HG03064 (cell line): ENCODE results near the gene GLUD1.
A peak's percentile ranks its signal among the peaks of the same experiment; 100 is the strongest.
"Not testable (repeated sequence)": the region's sequence is repeated elsewhere in the genome, so short reads cannot be mapped to it uniquely, and the experiment has no call there.

Experiments used
- ATAC-seq: cut with Tn5 transposase; IDR thresholded peaks from one replicate; pipeline ENCODE4 v1.9.1; 2021; ENCODE audit warnings: low read depth; ENCODE audit not compliant: unreplicated experiment

Gene GLUD1

DNA sequence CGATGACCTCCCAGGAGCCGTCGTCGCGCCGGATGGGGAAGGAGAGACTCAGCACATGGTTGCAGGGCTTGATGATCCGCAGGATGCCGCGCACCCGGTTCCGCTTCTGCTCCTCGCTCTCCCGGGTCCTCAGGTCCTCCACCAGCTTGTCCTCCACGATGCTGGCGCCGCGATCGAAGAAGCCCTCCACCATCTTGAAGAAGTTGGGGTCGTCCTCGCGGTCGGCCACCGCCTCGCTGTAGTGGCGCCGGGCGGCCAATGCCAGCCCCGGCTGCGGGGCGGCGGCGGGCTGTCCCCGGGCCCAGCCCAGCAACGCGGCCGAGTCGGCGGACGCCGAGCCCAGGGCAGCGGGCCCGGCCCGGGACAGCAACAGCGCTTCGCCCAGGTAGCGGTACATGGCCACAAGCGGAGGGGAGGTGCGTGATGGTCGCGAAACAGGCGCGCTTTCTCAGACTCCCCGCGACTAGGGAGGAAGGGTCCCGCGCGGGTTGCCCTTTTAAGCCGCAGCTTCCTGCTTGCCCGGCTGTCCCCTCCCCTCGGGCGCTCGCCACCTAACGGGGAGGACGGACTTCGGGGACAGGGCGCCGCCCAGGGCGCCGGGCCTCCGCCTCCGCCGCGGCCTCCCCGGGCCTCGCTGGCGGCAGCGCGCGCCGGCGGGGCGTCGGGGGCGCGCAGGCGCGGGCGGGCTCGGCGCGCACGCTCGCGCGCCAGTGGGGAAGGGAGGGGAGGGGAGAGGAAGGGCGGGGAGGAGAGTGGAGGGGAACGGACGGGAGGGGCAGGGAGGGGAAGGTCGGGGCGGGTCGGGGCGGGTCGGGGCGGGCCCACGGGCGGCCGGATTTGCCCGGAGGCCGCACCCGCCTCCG lies at the start of gene GLUD1, which contains the start of gene SHLD2:
TSS of gene GLUD1 (minus strand) at position 471 of the 863 bp plus-strand sequence. CDS start at position 397, 74 bp downstream.
TSS of gene SHLD2 (plus strand) at position 834 of the 863 bp plus-strand sequence. CDS start 56,149 bp downstream, outside the sequence.
- ATAC-seq, result peak; percentile 58

DNA sequence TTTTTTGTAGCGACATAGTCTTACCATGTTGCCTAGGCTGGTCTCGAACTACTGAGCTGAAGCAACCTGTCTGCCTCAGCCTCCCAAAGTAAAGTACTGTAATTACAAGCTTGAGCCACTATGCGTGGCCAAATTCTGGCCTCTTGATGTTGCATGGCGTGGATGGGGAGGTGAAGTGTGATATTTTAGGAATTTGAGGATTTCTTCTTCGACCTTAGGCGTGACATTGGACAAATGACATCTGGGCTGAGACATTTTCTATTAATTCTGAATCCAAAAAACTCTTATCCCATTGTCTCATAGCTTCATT lies 48.4 kb upstream of the GLUD1 start:
- ATAC-seq, result not testable (repeated sequence)

DNA sequence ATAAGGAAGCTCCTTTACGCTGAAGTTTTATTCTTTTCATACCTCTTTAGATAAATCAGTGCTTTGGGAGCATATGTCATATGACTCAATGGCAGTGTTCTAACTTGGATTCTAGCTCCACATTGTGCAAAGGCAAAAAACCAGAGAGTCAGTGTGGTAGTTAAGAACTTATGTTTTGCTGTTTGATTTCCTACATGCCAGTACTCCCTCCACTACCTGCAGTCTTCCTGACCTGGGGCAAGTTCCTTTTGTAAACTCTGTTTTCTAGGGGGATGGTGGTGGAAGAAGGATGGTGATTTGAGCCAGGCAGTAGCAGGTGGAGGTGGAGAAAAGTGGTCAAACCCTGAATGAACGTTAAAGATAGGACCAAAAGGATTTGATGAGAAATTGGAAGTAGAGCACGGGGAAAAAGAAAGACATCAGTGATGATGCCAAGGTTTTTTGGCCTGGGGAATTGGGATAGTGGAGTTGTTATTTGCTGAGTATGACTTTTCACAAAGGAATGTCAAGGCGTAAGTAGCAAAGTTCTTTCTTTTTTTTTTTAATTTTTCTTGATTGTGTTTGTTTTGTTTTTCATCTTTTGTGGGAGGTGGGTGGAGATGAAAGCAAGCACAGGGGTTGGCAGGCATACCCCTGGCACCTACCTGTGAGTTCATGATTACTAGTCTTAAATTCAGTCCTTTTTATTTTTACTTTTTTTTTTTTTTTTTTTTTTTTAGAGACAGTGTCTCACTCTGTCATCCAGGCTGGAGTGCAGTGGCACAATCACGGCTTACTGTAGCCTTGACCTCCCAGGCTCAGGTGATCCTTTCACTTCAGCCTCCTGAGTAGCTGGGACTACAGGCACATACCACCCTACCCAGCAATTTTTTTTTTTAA lies 47.8 kb upstream of the GLUD1 start:
- ATAC-seq, result not testable (repeated sequence)

DNA sequence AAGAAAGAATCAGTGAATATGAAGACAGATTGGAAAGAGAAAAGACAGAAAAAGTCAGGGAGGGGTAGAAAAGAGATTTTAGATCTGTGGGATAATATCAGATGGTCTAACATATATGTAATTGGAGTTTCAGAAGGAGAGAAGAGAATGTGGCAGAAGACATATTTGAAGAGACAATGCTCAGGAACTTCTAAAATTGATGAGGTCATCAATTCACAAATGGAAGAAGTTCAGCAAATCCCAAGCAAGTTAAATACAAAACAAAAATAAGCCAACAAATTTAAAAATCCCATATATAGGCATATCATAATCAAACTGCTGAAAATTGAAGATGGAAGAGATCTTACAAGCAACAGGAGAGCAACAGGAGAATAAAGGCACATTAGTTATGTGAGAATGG lies 42.8 kb upstream of the GLUD1 start:
- not testable (repeated sequence) for ATAC-seq

DNA sequence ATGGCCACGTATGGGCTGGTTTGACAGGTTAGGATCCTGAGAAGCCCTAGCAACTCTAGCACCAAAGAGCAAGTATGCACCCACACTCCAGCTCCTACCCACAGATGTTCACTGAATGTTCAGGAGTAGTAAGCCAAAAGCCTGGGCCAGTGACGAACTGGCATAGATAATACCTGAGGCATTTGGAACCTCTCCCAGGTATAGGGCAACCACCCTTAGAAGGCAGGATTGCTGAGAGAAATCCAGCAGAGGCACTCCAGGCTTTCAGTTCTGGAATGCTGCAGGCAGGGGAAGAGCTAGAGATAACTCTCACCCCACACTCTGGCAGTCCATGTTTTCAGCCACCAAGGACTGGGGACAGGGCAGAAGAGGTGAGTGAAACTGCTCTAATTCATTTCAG lies 39.8 kb upstream of the GLUD1 start:
- ATAC-seq, result not testable (repeated sequence)

DNA sequence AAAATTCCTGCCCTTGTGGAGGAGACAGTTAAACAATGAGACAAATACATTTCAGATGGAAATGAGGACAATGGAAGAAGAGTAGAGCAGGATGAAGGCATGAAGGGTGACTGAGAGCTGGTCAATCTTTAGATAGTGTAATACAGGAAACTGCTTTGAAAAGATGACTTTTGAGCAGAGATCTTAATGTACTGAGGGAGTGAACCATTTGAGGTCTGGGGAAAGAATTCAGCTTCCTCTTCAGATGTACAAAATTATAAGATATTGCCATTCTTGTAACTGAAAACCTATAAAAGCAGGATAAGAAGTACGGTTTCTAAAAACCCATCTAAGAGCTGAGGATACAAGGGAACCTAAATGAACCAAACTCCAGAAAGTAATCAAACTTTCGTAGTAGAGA lies 39.3 kb upstream of the GLUD1 start:
- not testable (repeated sequence) for ATAC-seq

DNA sequence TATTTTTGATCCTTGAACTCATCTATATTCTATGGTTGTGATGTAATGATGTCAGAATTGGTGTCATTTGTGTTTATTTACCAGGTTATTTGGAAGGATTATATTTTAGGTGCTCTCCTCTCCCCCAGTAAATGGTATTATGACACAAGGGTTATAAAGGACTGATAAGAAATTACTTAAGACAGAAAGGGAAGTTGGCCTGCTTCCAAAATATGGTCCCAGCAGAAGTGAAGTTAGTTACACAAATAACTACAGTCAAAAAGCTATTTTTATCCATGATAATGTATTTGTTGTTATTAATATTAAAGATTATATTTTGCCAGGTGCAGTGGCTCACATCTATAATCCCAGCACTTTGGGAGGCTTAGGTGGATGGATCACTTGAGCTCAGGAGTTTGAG lies 37.5 kb upstream of the GLUD1 start:
- ATAC-seq, result not testable (repeated sequence)

DNA sequence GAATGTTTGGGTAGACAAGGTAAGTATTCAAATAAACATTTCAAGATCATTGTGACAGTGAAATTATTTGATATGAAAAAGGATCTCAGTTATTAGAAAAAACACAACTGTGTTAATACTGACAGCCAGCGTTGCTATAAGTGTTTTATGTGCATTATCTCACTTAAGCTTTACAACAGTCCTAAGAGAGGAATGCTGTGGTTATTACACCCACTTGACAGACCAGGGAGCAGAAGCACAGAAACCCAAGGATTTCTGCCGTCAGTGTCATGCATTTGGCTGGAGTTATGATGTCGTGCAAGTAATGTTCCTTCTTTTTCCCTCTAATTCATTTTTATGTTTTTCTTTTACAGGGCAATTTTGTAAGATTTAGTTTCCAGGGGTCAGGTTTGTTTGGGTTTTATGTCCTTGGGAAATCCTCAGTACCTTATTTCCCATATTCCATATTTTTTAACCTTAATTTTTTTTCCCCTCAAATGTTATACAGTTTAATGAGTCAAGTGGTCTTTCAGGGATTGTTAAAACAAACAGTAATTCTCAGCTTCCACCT lies 33.0 kb upstream of the GLUD1 start:
- ATAC-seq, result not testable (repeated sequence)

DNA sequence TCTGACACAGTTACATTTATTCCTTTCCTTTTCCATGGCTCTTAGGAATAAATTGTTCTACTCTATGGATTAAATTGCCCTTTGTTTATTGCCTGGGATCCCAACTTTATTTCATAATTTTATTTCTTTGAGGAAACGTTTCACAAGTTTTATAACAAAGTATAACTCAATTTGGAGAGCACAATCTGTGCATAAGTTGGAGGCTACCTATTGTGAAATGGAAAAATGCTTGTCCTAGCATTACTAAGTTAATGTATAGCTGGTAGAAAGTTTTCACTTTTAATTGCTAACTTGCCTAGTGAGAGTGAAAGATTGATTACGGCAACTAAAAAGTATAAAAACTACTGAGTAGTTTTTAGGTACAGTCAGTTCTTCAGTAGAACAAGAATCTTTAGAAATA lies 32.4 kb upstream of the GLUD1 start:
- not testable (repeated sequence) for ATAC-seq

DNA sequence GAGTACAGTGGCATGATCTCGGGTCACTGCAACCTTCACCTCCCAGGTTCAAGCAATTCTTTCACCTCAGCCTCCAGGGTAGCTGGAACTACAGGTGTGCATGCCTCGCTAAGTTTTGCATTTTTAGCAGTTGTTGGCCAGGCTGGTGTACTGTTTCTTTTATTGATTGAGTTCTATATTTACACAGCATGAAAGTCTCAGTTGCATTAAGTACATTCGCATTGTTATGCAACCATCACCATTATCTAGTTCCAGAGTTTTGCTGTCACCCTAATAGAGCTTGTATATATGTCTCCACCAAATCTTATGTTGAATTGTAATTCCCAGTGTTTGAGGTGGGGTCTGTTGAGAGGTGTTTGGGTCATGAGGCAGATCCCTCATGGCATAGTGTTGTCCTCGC lies 28.7 kb upstream of the GLUD1 start:
- not testable (repeated sequence) for ATAC-seq

DNA sequence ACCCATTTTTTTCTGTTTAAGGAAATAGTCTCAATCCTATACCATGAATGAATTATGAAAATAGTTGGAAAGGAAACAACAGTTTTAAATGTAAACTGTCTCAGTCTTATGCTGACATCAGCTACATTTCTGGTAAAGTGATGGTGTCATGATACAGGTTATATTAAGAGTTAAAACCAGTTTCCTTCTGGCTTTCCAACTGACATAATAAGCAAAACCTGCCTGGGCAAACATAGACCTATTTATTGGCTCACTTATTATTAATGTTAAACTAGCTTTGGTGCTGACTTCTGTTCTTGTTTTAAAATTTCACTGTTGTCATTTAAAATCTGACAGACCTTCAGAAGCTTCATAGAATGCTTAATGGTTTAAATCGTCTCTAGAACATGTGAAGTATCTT lies 24.4 kb upstream of the GLUD1 start:
- not testable (repeated sequence) for ATAC-seq

DNA sequence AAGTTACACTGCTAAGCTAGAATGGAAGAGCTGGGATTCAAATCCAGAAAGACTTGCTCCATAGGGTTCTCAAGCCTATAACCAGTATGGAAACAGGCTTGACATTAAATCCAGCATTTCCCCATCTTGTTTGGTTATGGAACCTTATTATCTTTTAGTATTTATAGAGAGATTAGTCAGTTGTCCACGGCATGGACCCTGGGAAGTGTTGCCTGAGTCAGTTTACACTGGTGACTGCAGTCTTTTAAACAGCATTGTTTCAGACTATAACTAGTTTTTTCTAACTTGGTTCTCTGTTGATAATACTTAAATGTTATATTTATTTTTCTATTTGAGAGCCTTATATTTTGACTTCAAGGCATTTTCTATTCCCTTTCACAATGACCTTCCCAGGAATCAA lies 23.5 kb upstream of the GLUD1 start:
- not testable (repeated sequence) for ATAC-seq

DNA sequence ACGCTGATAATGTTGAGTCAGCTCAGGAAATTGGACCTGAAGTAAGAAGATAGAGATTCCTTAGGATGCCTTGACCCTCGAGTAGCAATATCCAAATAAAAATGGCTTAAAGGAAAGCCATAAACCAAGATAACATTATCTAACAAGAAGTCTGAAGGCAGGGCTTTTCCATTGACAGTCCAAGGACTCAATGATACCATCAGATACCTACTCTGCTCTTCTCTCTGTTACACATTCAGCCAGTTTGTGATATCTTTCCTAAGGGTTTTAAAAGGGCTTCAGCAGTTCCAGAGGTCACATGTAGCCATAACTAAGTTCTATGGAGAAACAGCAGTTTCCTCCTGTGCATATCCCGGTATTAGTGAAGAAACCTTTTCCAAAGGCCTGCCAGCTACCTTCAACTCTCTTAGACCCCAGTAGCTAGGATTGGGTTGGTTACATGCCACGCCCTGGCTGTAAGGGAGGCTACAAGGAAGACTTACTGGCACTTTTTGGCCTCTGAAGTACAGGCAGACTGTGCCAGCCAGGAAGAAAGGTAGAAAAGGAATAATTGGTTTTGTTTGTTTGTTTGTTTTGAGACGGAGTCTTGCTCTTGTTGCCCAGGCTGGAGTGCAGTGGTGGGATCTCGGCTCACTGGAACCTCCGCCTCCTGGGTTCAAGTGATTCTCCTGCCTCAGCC lies 10.9 kb upstream of the GLUD1 start:
- ATAC-seq, result no peak

DNA sequence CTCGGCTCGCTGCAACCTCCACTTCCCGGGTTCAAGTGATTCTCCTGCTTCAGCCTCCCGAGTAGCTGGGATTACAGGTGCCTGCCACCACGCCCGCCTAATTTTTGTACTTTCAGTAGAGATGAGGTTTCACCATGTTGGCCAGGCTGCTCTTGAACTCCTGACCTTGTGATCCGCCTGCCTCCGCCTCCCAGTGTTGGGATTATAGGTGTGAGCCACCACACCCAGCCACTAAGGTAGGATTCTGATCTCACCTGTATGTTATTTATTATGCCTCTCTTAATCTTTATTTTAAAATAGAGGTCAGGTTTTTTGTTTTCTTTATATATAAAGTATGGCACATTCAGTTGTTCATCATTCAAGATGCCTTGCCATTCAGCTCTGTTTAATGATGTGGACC lies 10.1 kb upstream of the GLUD1 start:
- ATAC-seq, result not testable (repeated sequence)

DNA sequence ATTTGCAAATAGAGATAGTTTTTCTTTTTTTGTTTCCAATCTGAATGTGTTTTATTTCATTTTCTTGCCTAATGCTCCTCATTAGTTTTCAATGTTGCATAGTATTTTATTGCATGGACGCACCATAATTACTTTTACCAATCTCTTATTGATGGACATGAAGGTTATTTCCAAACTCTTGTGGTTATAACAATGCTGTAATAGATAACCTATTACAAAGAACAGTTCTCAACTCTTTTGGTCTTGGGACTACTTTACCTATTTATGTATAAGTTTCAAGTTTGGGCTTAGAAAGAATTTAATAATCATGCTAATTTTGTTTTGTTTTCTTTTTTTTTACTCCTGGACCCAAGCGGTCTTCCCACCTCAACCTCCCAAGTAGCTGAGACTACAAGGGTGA lies 7.4 kb upstream of the GLUD1 start:
- ATAC-seq, result no peak

DNA sequence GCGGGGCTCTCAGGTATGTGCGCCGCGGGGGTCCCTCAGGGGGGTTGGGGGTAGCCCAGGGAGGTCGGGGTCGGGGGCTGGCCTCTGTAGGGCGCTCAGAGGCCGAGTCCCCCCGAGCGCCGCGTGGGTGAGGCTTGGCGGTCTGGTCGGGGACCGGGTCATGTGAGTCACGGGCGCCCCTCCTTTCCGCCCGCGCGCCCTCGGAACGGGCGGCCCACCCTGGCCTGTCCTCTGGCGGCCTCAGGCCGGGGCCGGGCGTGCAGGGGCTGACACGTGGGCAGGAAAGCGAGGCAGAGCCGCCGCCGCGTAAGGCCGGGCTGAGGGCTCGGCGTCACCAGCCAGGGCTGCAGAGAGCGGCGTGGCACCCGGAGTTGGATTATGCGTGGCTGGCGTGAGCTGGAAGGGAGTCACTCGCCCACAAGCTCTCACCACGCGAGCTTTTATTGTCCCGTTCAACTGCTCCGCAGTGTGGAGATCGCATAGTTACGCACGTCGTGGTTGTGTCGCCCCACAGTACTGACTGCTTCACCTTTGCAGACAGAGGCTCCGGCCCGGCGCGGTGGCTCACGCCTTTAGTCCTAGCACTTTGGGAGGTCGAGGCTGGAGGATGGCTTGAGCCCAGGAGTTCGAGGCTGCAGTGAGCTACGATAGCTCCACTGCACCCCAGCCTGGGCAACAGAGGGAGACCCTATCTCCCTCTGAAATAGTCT lies 748 bp upstream of the GLUD1 start:
- peak; percentile 46 for ATAC-seq

DNA sequence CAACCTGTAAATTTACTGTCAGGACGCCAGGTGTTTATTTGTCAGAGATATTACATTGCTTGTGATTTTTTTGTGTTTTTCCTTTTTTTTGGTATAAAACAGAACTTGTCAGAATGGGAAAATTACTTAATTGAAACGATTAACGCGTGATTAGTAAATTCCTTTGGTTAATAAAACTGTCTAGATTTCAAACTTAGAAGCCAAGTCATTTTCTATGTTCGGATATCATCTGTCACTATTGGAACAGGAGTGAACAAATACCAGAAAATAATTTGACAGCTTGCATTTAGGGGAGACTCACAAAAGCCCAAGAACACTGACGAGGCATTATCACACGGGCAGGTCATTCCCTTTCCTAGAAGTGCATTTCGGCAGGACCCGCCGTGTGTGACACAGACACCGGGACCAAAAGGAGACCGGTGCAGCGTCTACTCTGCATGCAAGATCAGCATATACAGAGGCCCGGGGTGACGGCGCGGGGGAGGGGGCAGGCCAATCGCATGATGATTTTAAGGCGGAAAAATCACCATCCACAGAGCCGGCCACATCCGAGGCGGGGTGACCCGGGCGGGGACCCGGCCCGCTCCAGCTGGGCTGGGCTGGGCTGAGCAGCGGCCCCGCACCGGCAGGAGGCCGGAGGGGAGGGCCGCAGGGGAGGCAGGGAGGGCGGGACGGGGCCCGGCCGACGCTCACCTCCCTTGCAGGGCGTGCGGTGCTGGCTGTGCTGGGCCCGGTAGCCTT lies 841 bp downstream of the GLUD1 start:
- ATAC-seq, result peak; percentile 16

DNA sequence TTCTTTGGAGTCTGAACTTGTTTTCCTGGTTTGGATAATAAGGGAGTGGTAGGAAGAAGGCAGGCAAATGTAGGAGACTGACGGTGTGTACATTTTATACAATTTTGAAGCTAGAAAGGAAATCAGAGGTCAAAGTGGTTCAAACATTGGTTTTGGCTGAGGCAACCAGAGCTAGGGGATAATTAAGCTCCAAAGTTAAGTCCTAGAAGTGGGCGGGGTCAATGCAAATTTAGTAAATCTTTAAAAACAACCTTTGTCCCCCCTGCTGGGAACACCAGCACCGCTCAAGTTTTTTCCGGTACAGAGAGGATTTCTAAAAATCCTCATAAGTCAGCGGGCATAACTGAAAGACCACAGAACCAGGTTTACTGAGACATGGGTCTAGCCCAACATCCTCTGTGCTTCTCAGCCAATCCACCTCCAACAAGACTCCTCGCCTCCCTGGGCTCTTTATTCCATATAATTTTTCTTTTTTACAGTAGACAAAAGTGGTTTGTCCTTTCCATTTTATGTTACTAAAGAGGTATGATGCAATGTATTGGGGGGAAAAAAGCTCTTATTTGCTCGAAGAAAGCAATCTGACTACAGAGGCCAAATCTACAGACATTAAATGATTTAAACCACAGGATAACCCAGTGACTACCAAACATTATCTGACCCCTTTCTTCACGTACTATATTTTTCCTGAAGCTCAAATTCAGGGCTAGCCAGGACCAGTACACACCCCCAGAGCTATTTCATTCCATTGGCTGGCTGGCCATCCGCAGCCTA lies 1.6 kb downstream of the GLUD1 start:
- no peak for ATAC-seq
